Measurements from ENCODE around the gene GNMT. TPM values are rescaled to one million over a fixed set of nuclear protein-coding genes. Genes with fewer than 3 reads are reported as not detected.
"Not testable (repeated sequence)": the region's sequence is repeated elsewhere in the genome, so short reads cannot be mapped to it uniquely, and the experiment has no call there.

Gene GNMT
- total and polyA plus RNA-seq, 2 experiments from 2014 or later: 4.4 to 16.2 TPM

GRCh38 chr6:42939810-42940167 lies 20.8 kb upstream of the GNMT start:
- no peaks in the 10 kb centered on the region for H4K20me1 ChIP-seq (ENCODE audit: insufficient read depth, poor library complexity, severe bottlenecking)
- WGBS (ENCODE audit: low lambda C conversion rate, missing lambda C conversion rate): 85% methylated on average over 4 of the region's 4 CpGs
- no peak for TF ChIP-seq EZH2 (IDR thresholded peaks at IDR 0.05; ENCODE audit: borderline replicate concordance)
- TF ChIP-seq EZH2phosphoT487 (IDR thresholded peaks at IDR 0.05; ENCODE audit: low read depth, severe bottlenecking, unreplicated experiment): no peak
- no peak for TF ChIP-seq CTCF (IDR thresholded peaks at IDR 0.05; ENCODE audit: poor library complexity)
- no peaks in the 10 kb centered on the region for H3K9me2 ChIP-seq (replicated peaks; ENCODE audit: insufficient read depth)
- no peaks in the 10 kb centered on the region for H3K9me3 ChIP-seq (ENCODE audit: low read depth)
- H3K4me3 ChIP-seq: no peak overlapping the region
- no peak overlapping the region for H3K4me2 ChIP-seq
- H2AFZ ChIP-seq: no peak overlapping the region
- no peaks in the 10 kb centered on the region for H3K27me3 ChIP-seq
- peaks cover 19% of the 10 kb centered on the region for H3K79me2 ChIP-seq
- no peaks in the 10 kb centered on the region for H3K36me3 ChIP-seq (replicated peaks; ENCODE audit: insufficient read depth, low read depth)
- H3K4me1 ChIP-seq (ENCODE audit: insufficient read depth): no peaks in the 10 kb centered on the region
- H3K27ac ChIP-seq: peak overlapping the region; percentile 23
- no peak for DNase-seq (ENCODE audit: low spot score)

GRCh38 chr6:42940493-42941045 lies 20.0 kb upstream of the GNMT start:
- peaks cover 13% of the 10 kb centered on the region for H3K79me2 ChIP-seq
- no peak overlapping the region for H3K4me3 ChIP-seq
- no peaks in the 10 kb centered on the region for H3K36me3 ChIP-seq (replicated peaks; ENCODE audit: insufficient read depth, low read depth)

GRCh38 chr6:42941356-42941755 lies 19.2 kb upstream of the GNMT start:
- not testable (repeated sequence) for H3K27ac ChIP-seq; DNase-seq (ENCODE audit: low spot score); H2AFZ ChIP-seq; H3K27me3 ChIP-seq; H3K9me3 ChIP-seq (ENCODE audit: low read depth); H3K4me2 ChIP-seq; H3K4me1 ChIP-seq (ENCODE audit: insufficient read depth); H3K4me3 ChIP-seq; H4K20me1 ChIP-seq (ENCODE audit: insufficient read depth, poor library complexity, severe bottlenecking); H3K9me2 ChIP-seq (replicated peaks; ENCODE audit: insufficient read depth); H3K36me3 ChIP-seq (replicated peaks; ENCODE audit: insufficient read depth, low read depth); H3K79me2 ChIP-seq
- WGBS (ENCODE audit: low lambda C conversion rate, missing lambda C conversion rate): 99% methylated on average over 5 of the region's 5 CpGs

More at GRCh38 chr6:42940493-42941045, 20.0 kb upstream of the GNMT start:
- Histone ChIP-seq H3K4me2 (no peak overlapping the region), H2AFZ (no peak overlapping the region), H4K20me1 (ENCODE audit: insufficient read depth, poor library complexity, severe bottlenecking) (no peaks in the 10 kb centered on the region), H3K27me3 (no peaks in the 10 kb centered on the region), H3K9me3 (ENCODE audit: low read depth) (no peaks in the 10 kb centered on the region), H3K9me2 (replicated peaks; ENCODE audit: insufficient read depth) (no peaks in the 10 kb centered on the region), H3K27ac (no peak overlapping the region), H3K4me1 (ENCODE audit: insufficient read depth) (no peaks in the 10 kb centered on the region)
- no peak for TF ChIP-seq CTCF (IDR thresholded peaks at IDR 0.05; ENCODE audit: poor library complexity)
- no peak for TF ChIP-seq EZH2phosphoT487 (IDR thresholded peaks at IDR 0.05; ENCODE audit: low read depth, severe bottlenecking, unreplicated experiment)
- TF ChIP-seq EZH2 (IDR thresholded peaks at IDR 0.05; ENCODE audit: borderline replicate concordance): no peak
- DNase-seq (ENCODE audit: low spot score): no peak
- 88% methylated on average over 6 of the region's 6 CpGs for WGBS (ENCODE audit: low lambda C conversion rate, missing lambda C conversion rate)

GRCh38 chr6:42942444-42942843 lies 18.1 kb upstream of the GNMT start:
- H3K79me2 ChIP-seq: no peaks in the 10 kb centered on the region
- H4K20me1 ChIP-seq (ENCODE audit: insufficient read depth, poor library complexity, severe bottlenecking): no peaks in the 10 kb centered on the region
- H3K4me2 ChIP-seq: no peak overlapping the region
- no peaks in the 10 kb centered on the region for H3K4me1 ChIP-seq (ENCODE audit: insufficient read depth)
- no peak overlapping the region for H2AFZ ChIP-seq
- WGBS (ENCODE audit: low lambda C conversion rate, missing lambda C conversion rate): 84% methylated on average over 7 of the region's 7 CpGs
- H3K27ac ChIP-seq: no peak overlapping the region
- no peak overlapping the region for H3K4me3 ChIP-seq
- H3K36me3 ChIP-seq (replicated peaks; ENCODE audit: insufficient read depth, low read depth): no peaks in the 10 kb centered on the region
- DNase-seq (ENCODE audit: low spot score): no peak
- no peaks in the 10 kb centered on the region for H3K9me2 ChIP-seq (replicated peaks; ENCODE audit: insufficient read depth)
- no peaks in the 10 kb centered on the region for H3K27me3 ChIP-seq
- H3K9me3 ChIP-seq (ENCODE audit: low read depth): no peaks in the 10 kb centered on the region
- TF ChIP-seq EZH2phosphoT487 (IDR thresholded peaks at IDR 0.05; ENCODE audit: low read depth, severe bottlenecking, unreplicated experiment) (no peak), EZH2 (IDR thresholded peaks at IDR 0.05; ENCODE audit: borderline replicate concordance) (no peak)
